AG04450 (cell line): ENCODE measurements around the gene SPECC1L. TPM values are rescaled to one million over a fixed set of nuclear protein-coding genes. Genes with fewer than 3 reads are reported as not detected.

Experiments used
- CTCF ChIA-PET: fragments of 300-600, 350-600 bp; formaldehyde crosslinking; extraction: SDS; loops from one replicate; lab custom pipeline; 2022; ENCODE audit warnings: antibody characterized with exemption, inconsistent platforms; lab: Charles Lee
- POLR2A ChIA-PET: fragments of 350-600 bp; formaldehyde crosslinking; extraction: SDS; loops from one replicate; lab custom pipeline; 2021; ENCODE audit warnings: antibody characterized with exemption, inconsistent platforms; lab: Yijun Ruan, JAX
- DNase-seq: peaks from one replicate; pipeline ENCODE4 v3.0.0-alpha.2; 2011; ENCODE audit warnings: low read depth, low spot score
- H3K27ac ChIP-seq: one replicate; pipeline ENCODE4 v1.5.1; 2012; ENCODE audit warnings: low read depth, low read length, control low read depth
- H3K27me3 ChIP-seq: one replicate; pipeline ENCODE4 v1.6.0; 2012; ENCODE audit warnings: low read length; ENCODE audit not compliant: control insufficient read depth, insufficient read depth
- H3K4me3 ChIP-seq: 2 replicates; pipeline ENCODE4 v1.5.1; 2011; ENCODE audit warnings: mild to moderate bottlenecking, low read depth, low read length, control low read depth
- H3K9me3 ChIP-seq: 2 replicates; pipeline ENCODE4 v1.5.1; 2012; ENCODE audit warnings: low read length; ENCODE audit not compliant: control insufficient read depth, insufficient read depth
- polyA plus RNA-seq: library from polyadenylated mRNA; depleted of rRNA; stranded (reverse); fragments of >200 nt; gene quantifications from 2 replicates; pipeline ENCODE4 v1.2.3, GENCODE V29; 2011
- TF ChIP-seq, protein P1 (sequence below): IDR thresholded peaks from 2 replicates; pipeline ENCODE4 v1.5.1; 2011; ENCODE audit warnings: low read depth, low read length, control low read depth, inconsistent platforms

The SPECC1L gene
- polyA plus RNA-seq, 1 experiment, result 36.4 TPM

DNA sequence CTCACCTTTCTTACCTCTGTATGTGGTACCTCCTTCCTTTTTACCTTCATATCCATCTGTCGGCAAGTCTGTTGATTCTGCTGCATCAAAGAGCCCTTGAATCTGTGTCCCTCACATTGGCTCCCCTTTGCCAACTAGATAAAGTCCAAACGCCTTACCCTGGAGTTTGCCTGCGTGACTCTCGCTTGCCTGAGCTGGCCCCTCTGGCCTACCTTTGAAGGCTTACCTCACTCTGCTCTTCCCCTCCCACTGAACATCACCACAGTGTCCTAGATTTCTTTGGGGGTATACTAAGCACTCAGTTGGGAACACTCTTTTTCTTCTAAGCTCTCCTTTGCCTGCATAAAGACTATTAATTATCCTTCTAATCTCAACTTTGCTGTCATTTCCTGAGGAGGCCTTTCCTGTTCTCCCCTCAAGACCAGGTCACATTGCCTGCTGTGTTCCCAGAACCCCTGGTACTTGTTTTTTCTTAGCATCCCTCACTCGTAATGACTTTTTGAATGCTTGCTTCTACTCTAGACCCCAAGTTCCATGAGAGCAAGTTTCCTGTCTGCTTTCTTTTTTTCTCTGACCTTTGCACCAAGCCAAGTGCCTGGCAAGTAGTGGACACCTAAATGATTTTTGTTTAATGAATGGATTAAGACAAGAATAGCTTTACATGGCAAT, 89.0 kb downstream of the SPECC1L start:
- Histone ChIP-seq H3K27me3 (no peaks in the 10 kb centered on the region), H3K4me3 (no peak overlapping the region), H3K27ac (no peak overlapping the region), H3K9me3 (no peaks in the 10 kb centered on the region)
- ChIA-PET CTCF (no interaction called here), POLR2A (no interaction called here)
- TF ChIP-seq, protein P1, sequence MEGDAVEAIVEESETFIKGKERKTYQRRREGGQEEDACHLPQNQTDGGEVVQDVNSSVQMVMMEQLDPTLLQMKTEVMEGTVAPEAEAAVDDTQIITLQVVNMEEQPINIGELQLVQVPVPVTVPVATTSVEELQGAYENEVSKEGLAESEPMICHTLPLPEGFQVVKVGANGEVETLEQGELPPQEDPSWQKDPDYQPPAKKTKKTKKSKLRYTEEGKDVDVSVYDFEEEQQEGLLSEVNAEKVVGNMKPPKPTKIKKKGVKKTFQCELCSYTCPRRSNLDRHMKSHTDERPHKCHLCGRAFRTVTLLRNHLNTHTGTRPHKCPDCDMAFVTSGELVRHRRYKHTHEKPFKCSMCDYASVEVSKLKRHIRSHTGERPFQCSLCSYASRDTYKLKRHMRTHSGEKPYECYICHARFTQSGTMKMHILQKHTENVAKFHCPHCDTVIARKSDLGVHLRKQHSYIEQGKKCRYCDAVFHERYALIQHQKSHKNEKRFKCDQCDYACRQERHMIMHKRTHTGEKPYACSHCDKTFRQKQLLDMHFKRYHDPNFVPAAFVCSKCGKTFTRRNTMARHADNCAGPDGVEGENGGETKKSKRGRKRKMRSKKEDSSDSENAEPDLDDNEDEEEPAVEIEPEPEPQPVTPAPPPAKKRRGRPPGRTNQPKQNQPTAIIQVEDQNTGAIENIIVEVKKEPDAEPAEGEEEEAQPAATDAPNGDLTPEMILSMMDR, result no peak
- DNase-seq, result no peak

GRCh38 chr22:24361976-24362646, 91.5 kb downstream of the SPECC1L start:
- no peak overlapping the region for H3K4me3 ChIP-seq
- no peaks in the 10 kb centered on the region for H3K27me3 ChIP-seq
- no peak for DNase-seq
- ChIA-PET CTCF (no interaction called here), POLR2A (no interaction called here)
- TF ChIP-seq, protein P1, result no peak
- no peak overlapping the region for H3K27ac ChIP-seq
- H3K9me3 ChIP-seq, result no peaks in the 10 kb centered on the region

DNA sequence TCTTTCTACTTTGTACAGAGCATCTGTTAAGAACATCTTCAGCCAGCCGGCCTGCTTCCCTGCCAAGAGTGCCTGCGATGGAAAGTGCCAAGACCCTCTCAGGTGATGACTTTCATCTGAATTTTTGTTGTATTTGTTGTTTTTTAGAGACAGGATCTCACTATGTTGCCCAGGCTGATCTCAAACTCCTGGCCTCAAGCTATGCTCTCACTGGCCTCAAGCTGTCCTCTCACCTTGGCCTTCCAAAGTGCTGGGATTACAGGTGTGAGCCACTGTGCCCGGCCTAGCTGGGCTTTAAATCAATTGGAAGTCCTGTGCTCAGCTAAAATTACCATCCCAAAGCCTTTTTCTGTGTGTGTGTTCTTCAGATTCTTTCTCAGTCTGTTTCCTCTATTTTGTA, 92.6 kb downstream of the SPECC1L start:
- TF ChIP-seq, protein P1, result no peak
- CTCF ChIA-PET, result no interaction called here

DNA sequence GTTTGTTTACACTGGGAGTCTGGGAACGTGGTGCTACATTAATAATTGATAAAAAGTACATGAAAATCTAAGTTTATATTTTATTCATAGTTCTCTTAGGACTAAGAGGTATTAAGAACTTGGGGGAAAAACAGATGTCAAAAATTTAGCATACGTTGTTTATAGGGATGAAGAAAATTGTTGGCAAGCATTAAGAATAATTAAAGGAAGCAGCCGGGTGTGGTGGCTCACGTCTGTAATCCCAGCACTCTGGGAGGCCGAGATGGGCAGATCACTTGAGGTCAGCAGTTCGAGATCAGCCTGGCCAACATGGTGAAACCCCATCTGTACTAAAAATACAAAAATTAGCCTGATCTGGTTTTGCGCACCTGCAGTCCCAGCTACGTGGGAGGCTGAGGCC, 96.1 kb downstream of the SPECC1L start:
- TF ChIP-seq, protein P1, result no peak
- H3K27me3 ChIP-seq, result no peaks in the 10 kb centered on the region
- H3K27ac ChIP-seq, result no peak overlapping the region
- ChIA-PET CTCF (interaction anchor here (0.6 to 0.7 kb wide), 3 partner anchors 8 to 382 kb away, joined by 3 read pairs; no protein-coding TSS in a partner anchor), POLR2A (interaction anchor here (0.7 kb wide), 1 partner anchor 96 kb away, joined by 3 read pairs; the partner anchor contains the start of gene SPECC1L)
- no peaks in the 10 kb centered on the region for H3K9me3 ChIP-seq
- H3K4me3 ChIP-seq, result no peak overlapping the region
- no peak for DNase-seq

More for the DNA sequence above, 92.6 kb downstream of the SPECC1L start:
- POLR2A ChIA-PET, result no interaction called here
- Histone ChIP-seq H3K4me3 (no peak overlapping the region), H3K9me3 (no peaks in the 10 kb centered on the region), H3K27me3 (no peaks in the 10 kb centered on the region), H3K27ac (no peak overlapping the region)
- no peak for DNase-seq

GRCh38 chr22:24367841-24368240, 97.2 kb downstream of the SPECC1L start:
- TF ChIP-seq, protein P1, result no peak
- H3K27ac ChIP-seq, result no peak overlapping the region
- H3K27me3 ChIP-seq, result no peaks in the 10 kb centered on the region
- no peak overlapping the region for H3K4me3 ChIP-seq
- no peaks in the 10 kb centered on the region for H3K9me3 ChIP-seq
- ChIA-PET POLR2A (no interaction called here), CTCF (no interaction called here)
- DNase-seq, result no peak
